HL-60 (cell line): ENCODE data around the gene CNDP1.

Source experiments
- GABPA ChIP-seq: IDR thresholded peaks from 2 replicates; pipeline ENCODE4 v1.6.1; 2012; ENCODE audit warnings: low read depth
- POLR2AphosphoS5 ChIP-seq: IDR thresholded peaks from 2 replicates; pipeline ENCODE4 v1.6.1; 2012; ENCODE audit warnings: low read depth
- TF ChIP-seq, protein P1 (sequence below): IDR thresholded peaks from one replicate; pipeline ENCODE4 v1.5.1; 2011; ENCODE audit warnings: low read length, control low read depth, inconsistent platforms; ENCODE audit not compliant: insufficient read depth

DNA sequence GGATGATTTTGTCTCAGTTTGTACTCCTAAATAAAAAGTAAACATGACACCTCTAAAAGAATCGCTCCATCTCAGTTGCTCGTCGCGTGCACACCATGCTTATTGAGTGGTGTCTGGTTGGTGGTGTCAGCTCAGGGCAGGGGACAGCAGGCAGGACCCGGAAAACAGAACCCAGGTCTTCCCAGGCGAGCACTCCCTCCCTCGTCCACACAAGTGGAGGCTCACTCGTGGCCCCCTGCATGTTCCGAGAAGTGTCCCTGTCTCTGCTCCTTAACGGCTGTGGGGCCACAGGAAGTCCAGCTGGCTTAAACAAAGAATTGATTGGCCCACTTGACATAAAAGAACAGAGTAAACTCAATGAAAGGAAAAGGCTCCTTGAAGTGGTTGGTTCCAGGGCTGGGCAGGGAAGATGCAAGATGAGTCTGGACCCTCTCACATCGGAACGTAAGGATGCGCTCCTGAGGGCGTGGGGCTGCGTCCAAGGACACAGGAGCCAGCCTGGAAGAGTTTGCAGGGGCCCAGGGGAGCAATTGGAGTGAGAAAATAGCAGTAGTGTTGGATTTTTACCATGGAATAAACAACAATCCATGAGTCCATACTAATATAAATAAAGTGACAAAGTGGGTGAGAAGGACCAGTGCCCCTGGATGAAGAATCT, 13.1 kb upstream of the CNDP1 start:
- TF ChIP-seq, protein P1, sequence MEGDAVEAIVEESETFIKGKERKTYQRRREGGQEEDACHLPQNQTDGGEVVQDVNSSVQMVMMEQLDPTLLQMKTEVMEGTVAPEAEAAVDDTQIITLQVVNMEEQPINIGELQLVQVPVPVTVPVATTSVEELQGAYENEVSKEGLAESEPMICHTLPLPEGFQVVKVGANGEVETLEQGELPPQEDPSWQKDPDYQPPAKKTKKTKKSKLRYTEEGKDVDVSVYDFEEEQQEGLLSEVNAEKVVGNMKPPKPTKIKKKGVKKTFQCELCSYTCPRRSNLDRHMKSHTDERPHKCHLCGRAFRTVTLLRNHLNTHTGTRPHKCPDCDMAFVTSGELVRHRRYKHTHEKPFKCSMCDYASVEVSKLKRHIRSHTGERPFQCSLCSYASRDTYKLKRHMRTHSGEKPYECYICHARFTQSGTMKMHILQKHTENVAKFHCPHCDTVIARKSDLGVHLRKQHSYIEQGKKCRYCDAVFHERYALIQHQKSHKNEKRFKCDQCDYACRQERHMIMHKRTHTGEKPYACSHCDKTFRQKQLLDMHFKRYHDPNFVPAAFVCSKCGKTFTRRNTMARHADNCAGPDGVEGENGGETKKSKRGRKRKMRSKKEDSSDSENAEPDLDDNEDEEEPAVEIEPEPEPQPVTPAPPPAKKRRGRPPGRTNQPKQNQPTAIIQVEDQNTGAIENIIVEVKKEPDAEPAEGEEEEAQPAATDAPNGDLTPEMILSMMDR, result no peak
- TF ChIP-seq POLR2AphosphoS5 (no peak), GABPA (no peak)
